HG03196 (cell line): Measurements from ENCODE around the gene GOLGA8J.
"Not testable (repeated sequence)": the region's sequence is repeated elsewhere in the genome, so short reads cannot be mapped to it uniquely, and the experiment has no call there.

Source experiments
- ATAC-seq: cut with Tn5 transposase; IDR thresholded peaks from one replicate; pipeline ENCODE4 v1.9.1; 2021; ENCODE audit not compliant: unreplicated experiment

The GOLGA8J gene

GRCh38 chr15:30072630-30073029 is 10.1 kb upstream of the GOLGA8J start:
- ATAC-seq, result no peak

- ATAC-seq, result no peak
Observed at GRCh38 chr15:30073915-30074314, 8.8 kb upstream of the GOLGA8J start.

GRCh38 chr15:30080816-30081215 is 1.9 kb upstream of the GOLGA8J start:
- ATAC-seq, result not testable (repeated sequence)

GRCh38 chr15:30097827-30098226 is 15.1 kb downstream of the GOLGA8J start:
- not testable (repeated sequence) for ATAC-seq

GRCh38 chr15:30102890-30103289 is 20.1 kb downstream of the GOLGA8J start:
- ATAC-seq, result not testable (repeated sequence)

GRCh38 chr15:30103941-30104507 is 21.3 kb downstream of the GOLGA8J start:
- not testable (repeated sequence) for ATAC-seq

- not testable (repeated sequence) for ATAC-seq
Observed at GRCh38 chr15:30110591-30110990, 27.8 kb downstream of the GOLGA8J start.

GRCh38 chr15:30130066-30130465 is 47.3 kb downstream of the GOLGA8J start:
- ATAC-seq, result not testable (repeated sequence)

- ATAC-seq, result not testable (repeated sequence)
Observed at GRCh38 chr15:30134751-30135150, 52.0 kb downstream of the GOLGA8J start, which contains the start of gene GOLGA8T. Gene GOLGA8T, plus strand, starts transcription at chr15:30135051. Its CDS starts 98 bp downstream, at chr15:30135149.
